Smooth muscle cell of trachea (primary cell): Measurements from ENCODE around the gene THOC5. TPM values are rescaled to one million over a fixed set of nuclear protein-coding genes. Genes with fewer than 3 reads are reported as not detected.

Source experiments
- total RNA-seq: library from RNA; depleted of rRNA; stranded (reverse); fragments of >200 nt; gene quantifications from 2 replicates; pipeline ENCODE4 v1.2.1, GENCODE V29; 2014

The THOC5 gene
- 54.4 and 73.1 TPM in 2 replicates for total RNA-seq

GRCh38 chr22:29553351-29554224 lies at the start of gene THOC5:
Gene THOC5, minus strand, starts transcription at chr22:29553757. Its CDS starts 4,610 bp downstream, at chr22:29549147.

GRCh38 chr22:29479417-29480261 lies 73.9 kb downstream of the THOC5 start, which contains the start of gene NEFH:
Gene NEFH, plus strand, starts transcription at chr22:29480218. Its CDS starts 45 bp downstream, at chr22:29480263.

Other genes with a start within 250 kb of the THOC5 start
- gene GAS2L1, start 247.1 kb downstream of the THOC5 start, total RNA-seq = 11.3 and 15.4 TPM in 2 replicates
- not detected in 2 replicates for gene RASL10A, start 238.1 kb downstream of the THOC5 start, total RNA-seq
- 65.5 and 72.1 TPM in 2 replicates for gene AP1B1, start 165.2 kb downstream of the THOC5 start, total RNA-seq
- not detected in 2 replicates for gene RFPL1, start 115.2 kb downstream of the THOC5 start, total RNA-seq
- 0.33 and 0.44 TPM in 2 replicates for gene NEFH, start 73.5 kb downstream of the THOC5 start, total RNA-seq
- gene NIPSNAP1, start 27.4 kb upstream of the THOC5 start, total RNA-seq = 60.7 and 77.2 TPM in 2 replicates
- gene NF2, start 49.9 kb upstream of the THOC5 start, total RNA-seq = 74.8 and 93.8 TPM in 2 replicates
- gene CABP7, start 166.2 kb upstream of the THOC5 start, total RNA-seq = not detected in 2 replicates
- gene ZMAT5, start 213.2 kb upstream of the THOC5 start, total RNA-seq = 28.4 and 34.5 TPM in 2 replicates
- 69.5 and 84.6 TPM in 2 replicates for gene UQCR10, start 213.6 kb upstream of the THOC5 start, total RNA-seq